ENCODE data around the gene RBKS. TPM values are rescaled to one million over a fixed set of nuclear protein-coding genes. Genes with fewer than 3 reads are reported as not detected.

The RBKS gene
- total and polyA plus RNA-seq, 2 of the 8 experiments (the other 6 are each of a cell fraction or from before 2014, with no cell fraction given): 1.1 to 1.5 TPM

- TF ChIP-seq CTCF (IDR thresholded peaks at IDR 0.05; ENCODE audit: control extremely low read depth in 1 of 3, insufficient read depth in 1 of 3, low read depth in 1 of 3, low read length in 3 of 3) (no peak), FOSL1 (IDR thresholded peaks at IDR 0.05; ENCODE audit: insufficient read depth, low read depth, low read length) (no peak), TBP (IDR thresholded peaks at IDR 0.05; ENCODE audit: low read depth, low read length) (no peak), POLR2AphosphoS5 (IDR thresholded peaks at IDR 0.05; ENCODE audit: low read depth, low read length) (no peak), HDAC6 (IDR thresholded peaks at IDR 0.05; ENCODE audit: low read depth, low read length) (no peak), EP300 (IDR thresholded peaks at IDR 0.05; ENCODE audit: borderline replicate concordance in 1 of 2, low read depth in 2 of 2, low read length in 2 of 2) (no peak), GTF2F1 (IDR thresholded peaks at IDR 0.05; ENCODE audit: borderline replicate concordance, low read depth, low read length) (no peak), POU5F1 (IDR thresholded peaks at IDR 0.05; ENCODE audit: low read depth, low read length) (no peak)
Measured at GRCh38 chr2:27803046-27803445, 87.1 kb downstream of the RBKS start (continued).

Data from H1 (cell line).